Liver (tissue), 9 donors: ENCODE data around the gene EEF2K. TPM values are rescaled to one million over a fixed set of nuclear protein-coding genes. Genes with fewer than 3 reads are reported as not detected.

ENCODE experiments used
- DNase-seq: peaks from one replicate; pipeline ENCODE4 v3.0.0-alpha.2; 2017; ENCODE audit warnings: low spot score
- H3K27ac ChIP-seq, 2 donors: one replicate each; pipeline ENCODE4 v1.7.0; 2013; ENCODE audit warnings: inconsistent platforms in 2 of 2, low read length in 2 of 2, control low read depth in 1 of 2, low read depth in 1 of 2, mild to moderate bottlenecking in 1 of 2
- H3K27me3 ChIP-seq, 4 donors: one replicate each; pipeline versions ENCODE4 v1.6.1 to v1.7.0; 2013; ENCODE audit warnings: low read length in 3 of 4, inconsistent platforms in 1 of 4, mild to moderate bottlenecking in 1 of 4, moderate library complexity in 1 of 4; ENCODE audit not compliant: control insufficient read depth in 4 of 4, insufficient read depth in 4 of 4
- H3K36me3 ChIP-seq, 4 donors: one replicate each; pipeline versions ENCODE4 v1.6.1 to v1.7.0; 2013; ENCODE audit warnings: low read length in 3 of 4, mild to moderate bottlenecking in 3 of 4, low read depth in 1 of 4, moderate library complexity in 1 of 4; ENCODE audit not compliant: control insufficient read depth in 4 of 4, insufficient read depth in 3 of 4
- H3K4me1 ChIP-seq, 4 donors: one replicate each; pipeline versions ENCODE4 v1.6.1 to v1.7.0; 2013; ENCODE audit warnings: low read length in 3 of 4, mild to moderate bottlenecking in 3 of 4, moderate library complexity in 1 of 4; ENCODE audit not compliant: control insufficient read depth in 4 of 4, insufficient read depth in 4 of 4
- H3K4me3 ChIP-seq, 3 donors: one replicate each; pipeline versions ENCODE4 v1.6.1 to v1.7.0; 2013; ENCODE audit warnings: low read length in 3 of 3, control low read depth in 1 of 3, low read depth in 1 of 3, mild to moderate bottlenecking in 1 of 3
- H3K9ac ChIP-seq, 2 donors: one replicate each; pipeline ENCODE4 v1.7.0; 2013; ENCODE audit warnings: low read length in 2 of 2, mild to moderate bottlenecking in 2 of 2, moderate library complexity in 2 of 2, control low read depth in 1 of 2, low read depth in 1 of 2
- H3K9me3 ChIP-seq, 4 donors: one replicate each; pipeline versions ENCODE4 v1.6.1 to v1.7.0; 2013; ENCODE audit warnings: low read length in 3 of 4; ENCODE audit not compliant: control insufficient read depth in 4 of 4
- CTCF ChIP-seq: fragments of 150-350 bp; IDR thresholded peaks from 2 replicates; pipeline ENCODE4 v1.5.1; 2017; ENCODE audit warnings: improper control_type of control experiment, low read depth, low read length; ENCODE audit not compliant: missing input control
- EGR1 ChIP-seq, 2 donors: IDR thresholded peaks; 2 replicates each; pipeline ENCODE4 v1.6.1; 2016 to 2018; ENCODE audit warnings: antibody characterized with exemption in 2 of 2, low read depth in 2 of 2
- FOXA1 ChIP-seq: IDR thresholded peaks from 2 replicates; pipeline ENCODE4 v1.6.1; 2016; ENCODE audit warnings: antibody characterized with exemption
- FOXA2 ChIP-seq: IDR thresholded peaks from 2 replicates; pipeline ENCODE4 v1.6.1; 2016; ENCODE audit warnings: antibody characterized with exemption
- GABPA ChIP-seq, 2 donors: IDR thresholded peaks in 1 of 2; conservative IDR thresholded peaks in 1 of 2; 2 replicates each; pipeline ENCODE4 v1.6.1; 2016; ENCODE audit warnings: antibody characterized with exemption in 2 of 2, mild to moderate bottlenecking in 1 of 2, moderate library complexity in 1 of 2
- HNF4A ChIP-seq, 2 donors: conservative IDR thresholded peaks; 2 replicates each; pipeline ENCODE4 v1.6.1; 2016; ENCODE audit warnings: antibody characterized with exemption in 2 of 2, mild to moderate bottlenecking in 2 of 2
- HNF4G ChIP-seq: IDR thresholded peaks from 2 replicates; pipeline ENCODE4 v1.6.1; 2016; ENCODE audit warnings: antibody characterized with exemption
- JUND ChIP-seq, 2 donors: IDR thresholded peaks; 2 replicates each; pipeline ENCODE4 v1.6.1; 2016; ENCODE audit warnings: antibody characterized with exemption in 2 of 2
- NR2F2 ChIP-seq: IDR thresholded peaks from 2 replicates; pipeline ENCODE4 v1.6.1; 2016; ENCODE audit warnings: antibody characterized with exemption
- RAD21 ChIP-seq, 2 donors: IDR thresholded peaks; 2 replicates each; pipeline ENCODE4 v1.6.1; 2016; ENCODE audit warnings: antibody characterized with exemption in 2 of 2, mild to moderate bottlenecking in 2 of 2
- REST ChIP-seq: IDR thresholded peaks from 2 replicates; pipeline ENCODE4 v1.6.1; 2016; ENCODE audit warnings: antibody characterized with exemption, mild to moderate bottlenecking
- RXRA ChIP-seq, 2 donors: IDR thresholded peaks; 2 replicates each; pipeline ENCODE4 v1.6.1; 2017 to 2018; ENCODE audit warnings: antibody characterized with exemption in 2 of 2, mild to moderate bottlenecking in 1 of 2
- SP1 ChIP-seq: IDR thresholded peaks from 2 replicates; pipeline ENCODE4 v1.6.1; 2018; ENCODE audit warnings: antibody characterized with exemption, mild to moderate bottlenecking
- TAF1 ChIP-seq: conservative IDR thresholded peaks from 2 replicates; pipeline ENCODE4 v1.6.1; 2016; ENCODE audit warnings: antibody characterized with exemption, mild to moderate bottlenecking
- YY1 ChIP-seq: IDR thresholded peaks from 2 replicates; pipeline ENCODE4 v1.6.1; 2016; ENCODE audit warnings: antibody characterized with exemption, mild to moderate bottlenecking
- WGBS: extraction: QIAGEN DNeasy Blood & Tissue Kit; methylation state at CpG from one replicate; pipeline ENCODE4 v1.1.7; 2013; 5-methylcytosine and 5-hydroxymethylcytosine counted together
- polyA plus RNA-seq, 2 donors: library from polyadenylated mRNA; stranded (reverse) in 1 of 2; unstranded in 1 of 2; fragments of 200-250 nt in 1 of 2; fragments of >200 nt in 1 of 2; fragmentation: Nextera tagmentation in 1 of 2; extraction: Ambion mirVana in 1 of 2; gene quantifications; one replicate each; pipeline versions ENCODE4 v1.2.1 to v1.2.3, GENCODE V29; 2013 to 2015
- total RNA-seq, 2 donors: library from RNA; depleted of rRNA; stranded (reverse); fragments of >200 nt; gene quantifications; one replicate each; pipeline ENCODE4 v1.2.3, GENCODE V29; 2014
- TF ChIP-seq, protein P1 (sequence below): IDR thresholded peaks from 2 replicates; pipeline ENCODE4 v1.6.1; 2016; ENCODE audit warnings: antibody characterized with exemption
- TF ChIP-seq, protein P2 (sequence below): IDR thresholded peaks from 2 replicates; pipeline ENCODE4 v1.6.1; 2016; ENCODE audit warnings: antibody characterized with exemption
- TF ChIP-seq, protein P3 (sequence below): IDR thresholded peaks from 2 replicates; pipeline ENCODE4 v1.6.1; 2016; ENCODE audit warnings: antibody characterized with exemption
- donor health status: healthy.
- donor health status: healthy.
- donor health status: healthy.
- donor health status: healthy.
- donor health status: healthy.

Gene EEF2K
- total and polyA plus RNA-seq, 4 donors: 3.2 to 14.3 (median 8.0) TPM

GRCh38 chr16:22164482-22164881, 41.6 kb upstream of the EEF2K start:
- H3K4me1 ChIP-seq: peaks cover 0 to 4% (median 1%) of the 10 kb centered on the region in 4 donors
- no peak overlapping the region for H3K4me3 ChIP-seq
- peaks cover 0 to 3% (median 2%) of the 10 kb centered on the region in 4 donors for H3K9me3 ChIP-seq
- no peaks in the 10 kb centered on the region for H3K36me3 ChIP-seq
- TF ChIP-seq EGR1 (IDR thresholded peaks at IDR 0.05; ENCODE audit: low read depth in 2 of 2) (no peak), FOXA1 (no peak), RAD21 (IDR thresholded peaks at IDR 0.05) (no peak), TAF1 (no peak), CTCF (no peak), REST (no peak), YY1 (no peak), HNF4A (conservative IDR thresholded peaks at IDR 0.05) (no peak), FOXA2 (no peak), RXRA (IDR thresholded peaks at IDR 0.05) (no peak), SP1 (no peak), NR2F2 (no peak), GABPA (IDR thresholded peaks at IDR 0.05 in 1 of 2, conservative IDR thresholded peaks at IDR 0.05 in 1 of 2) (no peak), HNF4G (no peak), JUND (IDR thresholded peaks at IDR 0.05) (no peak)
- TF ChIP-seq, protein P1, sequence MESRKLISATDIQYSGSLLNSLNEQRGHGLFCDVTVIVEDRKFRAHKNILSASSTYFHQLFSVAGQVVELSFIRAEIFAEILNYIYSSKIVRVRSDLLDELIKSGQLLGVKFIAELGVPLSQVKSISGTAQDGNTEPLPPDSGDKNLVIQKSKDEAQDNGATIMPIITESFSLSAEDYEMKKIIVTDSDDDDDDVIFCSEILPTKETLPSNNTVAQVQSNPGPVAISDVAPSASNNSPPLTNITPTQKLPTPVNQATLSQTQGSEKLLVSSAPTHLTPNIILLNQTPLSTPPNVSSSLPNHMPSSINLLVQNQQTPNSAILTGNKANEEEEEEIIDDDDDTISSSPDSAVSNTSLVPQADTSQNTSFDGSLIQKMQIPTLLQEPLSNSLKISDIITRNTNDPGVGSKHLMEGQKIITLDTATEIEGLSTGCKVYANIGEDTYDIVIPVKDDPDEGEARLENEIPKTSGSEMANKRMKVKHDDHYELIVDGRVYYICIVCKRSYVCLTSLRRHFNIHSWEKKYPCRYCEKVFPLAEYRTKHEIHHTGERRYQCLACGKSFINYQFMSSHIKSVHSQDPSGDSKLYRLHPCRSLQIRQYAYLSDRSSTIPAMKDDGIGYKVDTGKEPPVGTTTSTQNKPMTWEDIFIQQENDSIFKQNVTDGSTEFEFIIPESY: no peak
- TF ChIP-seq, protein P2, sequence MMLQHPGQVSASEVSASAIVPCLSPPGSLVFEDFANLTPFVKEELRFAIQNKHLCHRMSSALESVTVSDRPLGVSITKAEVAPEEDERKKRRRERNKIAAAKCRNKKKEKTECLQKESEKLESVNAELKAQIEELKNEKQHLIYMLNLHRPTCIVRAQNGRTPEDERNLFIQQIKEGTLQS: no peak
- TF ChIP-seq, protein P3, sequence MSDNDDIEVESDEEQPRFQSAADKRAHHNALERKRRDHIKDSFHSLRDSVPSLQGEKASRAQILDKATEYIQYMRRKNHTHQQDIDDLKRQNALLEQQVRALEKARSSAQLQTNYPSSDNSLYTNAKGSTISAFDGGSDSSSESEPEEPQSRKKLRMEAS: no peak
- no peaks in the 10 kb centered on the region for H3K27me3 ChIP-seq
- no peak for DNase-seq
- WGBS: 94% methylated on average over 5 of the region's 5 CpGs
- H3K27ac ChIP-seq: no peak overlapping the region
- no peak overlapping the region for H3K9ac ChIP-seq
